ENCODE data around the gene CHSY3. TPM values are rescaled to one million over a fixed set of nuclear protein-coding genes. Genes with fewer than 3 reads are reported as not detected.

Gene CHSY3
- total RNA-seq, 4 donors from 2014 or later = 0.77 to 22.1 (median 2.8) TPM; not detected in 1

DNA sequence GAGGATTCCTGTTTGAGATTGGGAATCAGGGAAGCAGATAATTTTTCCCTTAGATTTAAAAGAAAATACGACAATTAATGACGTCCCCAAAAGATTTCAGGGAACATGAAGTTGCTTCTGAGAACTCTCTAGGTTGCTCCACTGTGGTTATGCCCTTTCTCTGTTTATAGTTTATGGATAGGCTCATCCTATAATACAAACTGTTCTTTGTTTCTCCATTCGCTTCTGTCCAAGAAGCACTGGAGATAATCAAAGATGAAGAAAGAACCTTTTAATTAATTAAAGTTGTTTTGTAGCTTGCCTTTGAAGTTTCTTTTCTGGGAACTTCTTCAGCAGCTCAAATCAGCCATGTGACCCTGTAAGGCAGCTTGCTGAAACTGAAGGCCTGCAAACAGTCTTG, 87.5 kb downstream of the CHSY3 start:
- Histone ChIP-seq H3K27me3 (no peaks in the 10 kb centered on the region), H3K4me3 (no peak overlapping the region), H3K36me3 (no peaks in the 10 kb centered on the region), H3K27ac (no peak overlapping the region), H3K9me3 (no peaks in the 10 kb centered on the region), H3K4me1 (no peaks in the 10 kb centered on the region)
- intact Hi-C loops (cut with DNase I; ENCODE audit: low total_unique reads) = no loop called here
- no peak for DNase-seq
- TF ChIP-seq POLR2A (IDR thresholded peaks at IDR 0.05) = no peak
- TF ChIP-seq, protein P1, sequence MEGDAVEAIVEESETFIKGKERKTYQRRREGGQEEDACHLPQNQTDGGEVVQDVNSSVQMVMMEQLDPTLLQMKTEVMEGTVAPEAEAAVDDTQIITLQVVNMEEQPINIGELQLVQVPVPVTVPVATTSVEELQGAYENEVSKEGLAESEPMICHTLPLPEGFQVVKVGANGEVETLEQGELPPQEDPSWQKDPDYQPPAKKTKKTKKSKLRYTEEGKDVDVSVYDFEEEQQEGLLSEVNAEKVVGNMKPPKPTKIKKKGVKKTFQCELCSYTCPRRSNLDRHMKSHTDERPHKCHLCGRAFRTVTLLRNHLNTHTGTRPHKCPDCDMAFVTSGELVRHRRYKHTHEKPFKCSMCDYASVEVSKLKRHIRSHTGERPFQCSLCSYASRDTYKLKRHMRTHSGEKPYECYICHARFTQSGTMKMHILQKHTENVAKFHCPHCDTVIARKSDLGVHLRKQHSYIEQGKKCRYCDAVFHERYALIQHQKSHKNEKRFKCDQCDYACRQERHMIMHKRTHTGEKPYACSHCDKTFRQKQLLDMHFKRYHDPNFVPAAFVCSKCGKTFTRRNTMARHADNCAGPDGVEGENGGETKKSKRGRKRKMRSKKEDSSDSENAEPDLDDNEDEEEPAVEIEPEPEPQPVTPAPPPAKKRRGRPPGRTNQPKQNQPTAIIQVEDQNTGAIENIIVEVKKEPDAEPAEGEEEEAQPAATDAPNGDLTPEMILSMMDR (IDR thresholded peaks at IDR 0.05) = no peak

GRCh38 chr5:129996896-129997295, 92.6 kb downstream of the CHSY3 start:
- Histone ChIP-seq H3K4me1 (no peaks in the 10 kb centered on the region), H3K9me3 (no peaks in the 10 kb centered on the region), H3K27ac (no peak overlapping the region), H3K4me3 (no peak overlapping the region), H3K27me3 (no peaks in the 10 kb centered on the region), H3K36me3 (no peaks in the 10 kb centered on the region)
- no peak for DNase-seq
- TF ChIP-seq, protein P1 (IDR thresholded peaks at IDR 0.05) = no peak
- no peak for TF ChIP-seq POLR2A (IDR thresholded peaks at IDR 0.05)
- intact Hi-C loops (cut with DNase I; ENCODE audit: low total_unique reads) = no loop called here

GRCh38 chr5:130000460-130000859, 96.2 kb downstream of the CHSY3 start:
- DNase-seq = no peak
- Histone ChIP-seq H3K4me3 (no peak overlapping the region), H3K27ac (no peak overlapping the region), H3K27me3 (no peaks in the 10 kb centered on the region), H3K36me3 (no peaks in the 10 kb centered on the region), H3K4me1 (no peaks in the 10 kb centered on the region), H3K9me3 (no peaks in the 10 kb centered on the region)
- TF ChIP-seq, protein P1 (IDR thresholded peaks at IDR 0.05) = no peak
- no peak for TF ChIP-seq POLR2A (IDR thresholded peaks at IDR 0.05)
- intact Hi-C loops (cut with DNase I; ENCODE audit: low total_unique reads) = no loop called here

- Histone ChIP-seq H3K4me3 (no peak overlapping the region), H3K9me3 (no peaks in the 10 kb centered on the region), H3K27ac (no peak overlapping the region), H3K27me3 (no peaks in the 10 kb centered on the region), H3K36me3 (no peaks in the 10 kb centered on the region), H3K4me1 (no peaks in the 10 kb centered on the region)
- TF ChIP-seq, protein P1 (IDR thresholded peaks at IDR 0.05) = no peak
- TF ChIP-seq POLR2A (IDR thresholded peaks at IDR 0.05) = no peak
- intact Hi-C loops (cut with DNase I; ENCODE audit: low total_unique reads) = no loop called here
- DNase-seq = no peak
Measured at GRCh38 chr5:130002183-130002582, 97.9 kb downstream of the CHSY3 start.

- TF ChIP-seq POLR2A (IDR thresholded peaks at IDR 0.05) = no peak
- TF ChIP-seq, protein P1 (IDR thresholded peaks at IDR 0.05) = no peak
- intact Hi-C loops (cut with DNase I; ENCODE audit: low total_unique reads) = no loop called here
Measured at GRCh38 chr5:130002876-130003275, 98.6 kb downstream of the CHSY3 start.

More at GRCh38 chr5:130002876-130003275, 98.6 kb downstream of the CHSY3 start:
- Histone ChIP-seq H3K9me3 (no peaks in the 10 kb centered on the region), H3K36me3 (no peaks in the 10 kb centered on the region), H3K27me3 (no peaks in the 10 kb centered on the region), H3K4me3 (no peak overlapping the region), H3K4me1 (no peaks in the 10 kb centered on the region), H3K27ac (no peak overlapping the region)
- no peak for DNase-seq
